ENCODE data around the gene NDUFB4.
A peak's percentile ranks its signal among the peaks of the same experiment; 100 is the strongest.

NDUFB4 gene

GRCh38 chr3:120596116-120596852 is at the start of gene NDUFB4:
Gene NDUFB4 (plus strand): TSS chr3:120596336. CDS start chr3:120596360, 24 bp downstream.
- peak; percentile 97 for DNase-seq (ENCODE audit: low read depth)

GRCh38 chr3:120550546-120550945 is 45.6 kb upstream of the NDUFB4 start:
- DNase-seq (ENCODE audit: low read depth) = no peak

GRCh38 chr3:120552184-120553172 is 43.7 kb upstream of the NDUFB4 start:
- no peak for DNase-seq (ENCODE audit: low read depth)

- no peak for DNase-seq (ENCODE audit: low read depth)
These were observed 41.1 kb upstream of the NDUFB4 start for GRCh38 chr3:120554812-120555606.

- no peak for DNase-seq (ENCODE audit: low read depth)
These were observed 40.3 kb upstream of the NDUFB4 start for GRCh38 chr3:120555657-120556509.

GRCh38 chr3:120557115-120557514 is 39.0 kb upstream of the NDUFB4 start:
- no peak for DNase-seq (ENCODE audit: low read depth)

- DNase-seq (ENCODE audit: low read depth) = peak; percentile 91
These were observed 37.3 kb upstream of the NDUFB4 start for GRCh38 chr3:120558771-120559241.

- DNase-seq (ENCODE audit: low read depth) = peak; percentile 45
These were observed 36.7 kb upstream of the NDUFB4 start for GRCh38 chr3:120559242-120560061.

- peak; percentile 30 for DNase-seq (ENCODE audit: low read depth)
These were observed 35.6 kb upstream of the NDUFB4 start for GRCh38 chr3:120560304-120561250.

- DNase-seq (ENCODE audit: low read depth) = peak; percentile 73
These were observed 34.7 kb upstream of the NDUFB4 start for GRCh38 chr3:120561251-120562045.

GRCh38 chr3:120563356-120564022 is 32.6 kb upstream of the NDUFB4 start:
- no peak for DNase-seq (ENCODE audit: low read depth)

- no peak for DNase-seq (ENCODE audit: low read depth)
These were observed 29.7 kb upstream of the NDUFB4 start for GRCh38 chr3:120566243-120566975.

- DNase-seq (ENCODE audit: low read depth) = peak; percentile 59
These were observed 28.6 kb upstream of the NDUFB4 start for GRCh38 chr3:120567370-120568201.

GRCh38 chr3:120568202-120568531 is 28.0 kb upstream of the NDUFB4 start:
- no peak for DNase-seq (ENCODE audit: low read depth)

- peak; percentile 50 for DNase-seq (ENCODE audit: low read depth)
These were observed 27.5 kb upstream of the NDUFB4 start for GRCh38 chr3:120568598-120568997.

Measured in iris pigment epithelial cell (primary cell).